Measurements from ENCODE around the gene AKAP8L.

AKAP8L gene

DNA sequence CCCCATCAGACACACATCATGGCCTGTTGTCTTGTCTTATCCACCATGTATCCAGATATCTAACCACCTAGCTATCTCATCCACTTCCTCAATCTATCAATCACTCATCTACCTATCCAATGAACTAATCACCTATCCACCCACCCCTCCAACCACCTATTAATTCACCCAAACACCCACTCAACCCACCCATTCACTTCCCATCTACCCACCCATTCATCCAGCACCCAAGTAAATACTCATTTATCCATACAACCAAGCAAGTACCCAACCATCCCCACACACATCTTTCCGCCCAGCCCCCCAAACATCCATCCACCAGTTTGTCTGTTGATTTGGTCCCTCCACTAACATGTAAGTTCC lies 31.7 kb upstream of the AKAP8L start:
- no peak overlapping the region for H3K4me3 ChIP-seq (ENCODE audit: low read length)

DNA sequence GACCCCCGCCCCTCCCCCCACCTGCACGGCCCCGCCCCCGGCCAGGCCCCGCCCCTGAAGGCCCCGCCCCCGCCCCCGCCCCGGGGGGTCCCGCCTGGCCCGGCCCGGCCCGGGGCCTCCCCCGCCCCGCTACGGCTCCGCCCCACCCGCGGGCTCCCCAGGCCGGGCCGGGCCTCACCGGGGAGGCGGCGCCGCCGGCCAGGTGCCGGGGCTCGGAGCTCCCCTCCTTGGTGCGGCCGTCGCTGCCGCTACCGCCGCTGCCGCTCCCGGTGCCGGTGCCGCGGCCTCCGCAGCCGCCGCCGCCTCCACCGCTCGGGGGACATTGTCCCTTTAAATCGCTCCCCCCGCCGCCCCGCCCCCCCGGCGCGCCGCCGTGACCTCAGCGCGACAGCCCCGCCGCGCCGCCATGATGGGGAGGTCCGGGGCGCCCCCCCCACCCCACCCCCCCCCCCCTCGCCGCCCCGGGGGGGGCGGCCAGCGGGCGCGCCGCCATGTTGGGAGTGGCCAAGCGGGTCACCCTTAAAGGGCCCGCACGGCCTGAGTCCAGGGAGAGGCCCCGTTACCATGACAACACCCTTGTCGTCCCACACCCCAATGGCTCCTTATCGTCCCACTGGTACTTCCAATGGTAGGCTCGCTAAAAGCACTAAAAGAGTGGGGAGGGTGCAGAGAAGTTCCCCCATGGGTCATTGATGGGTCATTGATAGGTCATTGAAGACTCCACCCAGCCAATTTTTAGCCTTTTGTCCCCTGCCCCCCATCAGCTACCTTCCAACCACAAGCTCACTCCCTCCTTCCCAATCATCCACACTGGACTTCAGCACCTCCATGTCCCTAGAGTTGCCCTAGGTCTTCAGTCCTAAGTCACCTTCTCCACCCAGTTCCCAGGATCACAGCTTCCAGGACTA lies 31.1 kb upstream of the AKAP8L start, which contains the start of gene WIZ:
Gene WIZ (minus strand): TSS at position 337 of the 908 bp plus-strand sequence. CDS start 1,649 bp downstream, outside the sequence.
- peak within 1 kb of the TSS; percentile 43 for H3K4me3 ChIP-seq (ENCODE audit: low read length)
- DNase-seq (ENCODE audit: low read depth, low spot score), result no peak

More for the DNA sequence above, 31.7 kb upstream of the AKAP8L start:
- DNase-seq (ENCODE audit: low read depth, low spot score), result no peak

DNA sequence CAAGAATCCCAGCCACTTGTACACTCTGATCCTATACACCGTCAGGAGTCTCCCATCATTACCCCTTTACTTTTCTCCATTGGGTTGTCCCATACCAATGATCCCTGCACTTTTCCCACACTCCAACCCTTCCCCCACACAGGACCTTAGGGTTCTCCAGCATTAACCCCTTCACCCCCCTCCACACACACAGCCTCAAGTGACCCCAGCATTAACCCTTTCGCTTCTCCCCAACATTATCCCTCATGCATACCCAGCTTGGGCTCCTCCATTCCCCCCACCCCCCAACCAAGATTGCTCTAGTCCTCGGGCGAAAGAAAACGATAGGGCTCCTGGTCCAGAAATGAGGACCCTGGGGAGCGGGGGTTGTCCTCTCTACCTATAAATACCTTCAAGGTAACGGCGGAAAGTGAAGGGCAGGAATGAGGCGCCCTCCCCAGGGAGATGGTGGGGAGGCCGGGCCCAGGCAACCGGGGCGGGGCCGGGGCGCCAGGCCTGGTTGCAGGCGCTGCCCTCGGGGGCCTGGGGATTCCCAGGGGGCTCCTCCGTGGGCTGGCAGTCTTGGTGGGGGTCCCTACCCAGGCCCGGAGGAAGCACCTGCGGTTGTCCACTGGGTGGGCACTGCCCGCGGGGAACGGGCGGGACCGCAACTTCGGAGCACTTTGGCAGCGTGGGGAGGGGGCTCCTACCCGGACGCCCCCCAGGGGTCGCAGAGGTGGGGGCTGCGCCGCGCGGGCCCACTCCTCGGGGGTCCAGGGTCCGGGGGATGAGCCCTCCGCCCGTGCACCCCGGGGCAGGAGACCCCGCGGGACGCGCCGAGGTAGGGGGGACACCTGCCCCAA lies 30.2 kb upstream of the AKAP8L start:
- DNase-seq (ENCODE audit: low read depth, low spot score), result no peak

DNA sequence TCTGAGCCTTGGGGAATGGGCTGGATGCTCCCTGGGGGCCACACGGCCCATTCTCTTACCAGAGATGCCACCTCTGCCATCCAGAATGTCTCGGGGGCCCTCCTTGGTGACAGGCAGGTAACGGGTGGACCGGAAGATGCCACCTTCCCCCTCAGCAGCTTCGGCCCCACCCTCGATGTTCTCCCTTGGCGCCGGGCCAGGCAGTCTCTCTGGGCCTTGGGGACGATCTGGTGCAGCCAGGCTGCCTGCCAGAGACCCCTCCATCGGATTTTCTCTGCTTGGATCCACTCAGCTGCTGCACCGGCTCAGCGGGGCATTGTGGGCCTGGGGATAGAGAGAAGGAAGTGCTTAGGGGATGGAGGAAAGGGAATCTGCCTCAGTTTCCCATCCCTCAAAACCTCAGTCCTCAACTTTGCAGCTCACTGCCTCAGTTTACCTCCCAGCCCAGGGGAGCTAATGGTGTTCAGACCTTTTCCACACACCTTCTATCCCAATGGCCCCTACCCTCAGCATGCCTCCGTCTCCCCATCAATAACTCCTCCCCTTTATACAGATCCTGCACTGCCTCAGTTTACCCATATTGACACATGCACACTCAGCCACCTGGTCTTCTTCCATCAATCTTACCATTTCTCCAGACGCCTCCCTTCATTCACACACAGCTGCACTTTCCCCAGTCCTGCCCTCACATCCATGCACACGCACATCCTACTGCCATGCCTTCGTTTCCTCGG lies 29.4 kb upstream of the AKAP8L start:
- no peak overlapping the region for H3K4me3 ChIP-seq (ENCODE audit: low read length)
- no peak for DNase-seq (ENCODE audit: low read depth, low spot score)

More for the DNA sequence above, 30.2 kb upstream of the AKAP8L start:
- peak overlapping the region; percentile 43 for H3K4me3 ChIP-seq (ENCODE audit: low read length)

DNA sequence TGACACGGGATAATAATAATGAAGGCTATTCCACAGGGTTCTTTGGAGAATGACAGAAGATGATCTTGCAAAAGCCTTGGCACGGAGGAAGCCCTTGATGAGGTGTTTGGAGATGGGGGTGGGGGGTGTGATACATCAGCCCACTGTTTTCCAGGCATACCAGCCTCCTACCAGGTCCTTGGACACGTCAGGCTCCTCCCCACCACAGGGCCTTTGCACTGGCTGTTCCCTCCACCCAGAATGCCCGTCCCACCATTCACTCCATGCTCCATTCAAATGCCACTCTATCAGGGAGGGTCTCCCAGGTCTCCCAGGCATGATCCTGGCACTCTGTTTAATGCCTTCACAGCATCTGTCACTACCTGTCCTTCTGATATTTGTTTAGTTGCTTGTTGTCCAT lies 28.3 kb upstream of the AKAP8L start:
- H3K4me3 ChIP-seq (ENCODE audit: low read length), result no peak overlapping the region
- no peak for DNase-seq (ENCODE audit: low read depth, low spot score)

DNA sequence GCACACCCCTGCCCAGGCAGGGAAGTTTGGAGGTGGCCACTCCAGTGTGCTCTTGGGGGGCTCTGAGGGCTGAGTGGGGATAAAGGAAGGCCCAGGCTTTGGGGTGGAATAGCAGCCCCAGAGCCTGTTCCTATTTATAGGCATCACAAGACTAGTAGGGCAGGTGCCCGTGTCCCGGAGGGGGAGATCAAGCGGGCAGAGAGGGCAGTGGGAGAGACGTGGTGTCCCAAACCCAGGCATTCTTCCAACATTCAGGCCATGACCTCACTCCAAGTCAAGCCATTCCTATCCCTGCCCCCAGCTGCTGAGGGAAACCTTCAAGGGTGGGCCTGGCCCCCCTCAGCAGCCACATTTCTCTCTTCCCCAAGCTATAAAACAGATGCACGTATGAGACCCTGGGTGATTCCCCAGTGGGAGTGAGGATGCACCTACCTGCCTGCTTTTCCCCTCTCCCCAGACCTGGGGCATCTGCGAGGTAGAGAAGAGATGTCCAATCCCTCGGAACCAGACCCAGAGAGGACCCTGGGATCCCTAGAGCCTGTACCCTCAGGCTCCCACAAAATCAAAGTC lies 27.1 kb upstream of the AKAP8L start:
- H3K4me3 ChIP-seq (ENCODE audit: low read length), result no peak overlapping the region
- no peak for DNase-seq (ENCODE audit: low read depth, low spot score)

DNA sequence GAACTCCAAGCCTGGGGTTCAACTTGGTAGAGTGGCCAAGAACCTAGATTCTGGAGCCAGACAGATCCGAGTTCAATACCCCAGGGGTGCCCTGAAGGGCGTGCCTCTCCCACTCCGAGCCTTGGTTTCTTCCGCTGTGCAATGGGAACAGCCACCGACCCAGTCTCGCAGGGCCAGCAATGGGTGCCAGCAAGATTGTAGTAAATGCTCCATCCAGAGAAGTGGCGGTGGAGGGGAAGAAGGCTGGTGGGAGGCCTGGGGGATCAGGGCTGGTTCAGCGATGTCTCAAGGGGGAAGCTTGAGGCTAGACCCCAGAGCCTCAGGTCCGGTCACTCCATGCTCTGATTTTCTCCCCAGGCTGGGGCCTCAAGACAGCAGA lies 26.4 kb upstream of the AKAP8L start:
- no peak for DNase-seq (ENCODE audit: low read depth, low spot score)
- no peak overlapping the region for H3K4me3 ChIP-seq (ENCODE audit: low read length)

DNA sequence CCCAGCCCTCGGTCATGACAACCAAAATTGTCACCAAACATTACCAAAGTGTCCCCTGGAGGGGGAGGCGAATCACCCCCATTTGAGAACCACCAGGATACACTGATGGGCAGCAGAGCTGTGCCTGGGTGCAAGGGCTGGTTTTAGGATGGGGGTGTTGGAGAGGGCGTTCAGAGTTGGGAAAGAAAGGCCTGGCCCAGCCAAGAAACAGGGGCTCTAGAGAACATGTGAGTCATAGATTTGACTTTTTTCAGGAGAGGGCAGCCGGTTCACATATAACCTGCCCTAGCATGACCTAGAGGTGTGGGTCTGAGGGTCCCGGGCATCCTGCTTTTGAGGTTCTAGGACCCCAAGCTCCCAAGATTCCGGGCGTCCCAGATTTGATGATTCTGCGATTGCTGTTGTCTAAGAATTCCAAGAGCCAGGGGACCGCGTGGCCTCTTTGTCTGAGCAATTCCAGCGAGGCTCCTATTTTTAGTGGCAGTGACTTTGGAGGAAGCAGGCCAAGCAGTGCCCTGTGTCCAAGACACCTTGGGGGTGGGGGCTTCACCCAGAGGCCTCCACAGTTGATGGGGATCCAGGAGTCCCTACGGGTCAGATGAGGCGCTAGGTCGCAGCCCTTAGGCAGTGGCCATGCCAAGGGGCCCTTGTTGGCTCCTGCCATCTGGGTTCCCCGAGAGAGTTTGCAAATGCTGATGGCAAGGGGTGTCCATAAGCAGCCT lies 25.9 kb upstream of the AKAP8L start:
- H3K4me3 ChIP-seq (ENCODE audit: low read length), result no peak overlapping the region
- no peak for DNase-seq (ENCODE audit: low read depth, low spot score)

DNA sequence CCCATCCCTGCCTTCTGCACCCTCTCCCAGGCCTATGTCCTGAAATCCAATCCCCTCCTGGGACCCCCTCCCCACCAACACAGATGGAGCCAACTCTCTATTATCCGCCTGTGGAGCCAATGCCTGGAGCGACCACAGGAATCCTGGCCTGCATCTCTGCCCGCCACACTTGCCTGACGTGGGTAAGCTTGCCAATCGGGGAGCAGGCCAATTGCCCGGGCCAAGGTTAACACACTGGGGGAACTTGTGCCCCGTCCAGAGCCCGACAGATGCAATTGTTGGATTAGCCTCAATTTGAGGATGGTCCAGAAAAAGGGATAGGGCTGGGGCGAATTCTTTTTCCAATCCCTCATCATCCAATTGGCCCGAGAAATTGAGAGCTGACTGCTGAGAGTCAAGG lies 25.1 kb upstream of the AKAP8L start:
- no peak overlapping the region for H3K4me3 ChIP-seq (ENCODE audit: low read length)
- no peak for DNase-seq (ENCODE audit: low read depth, low spot score)

DNA sequence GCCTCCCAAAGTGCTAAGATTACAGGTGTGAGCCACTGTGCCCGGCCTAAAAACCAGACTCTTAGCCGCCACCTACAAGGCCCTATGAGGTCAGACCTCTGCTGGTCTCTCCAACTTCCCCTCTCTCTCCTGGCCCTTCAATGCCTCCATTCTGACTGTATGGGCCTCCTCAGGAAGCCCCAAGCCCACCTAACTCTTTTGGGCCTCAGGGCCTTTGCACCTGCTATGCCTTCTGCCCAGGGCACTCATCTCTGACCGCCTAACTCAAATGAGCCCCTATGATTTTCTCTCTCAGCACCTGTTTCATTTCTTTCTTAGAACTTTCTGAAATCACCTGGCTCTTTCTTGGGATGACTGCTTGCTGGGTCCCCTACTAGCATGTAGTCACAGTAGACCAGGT lies 24.5 kb upstream of the AKAP8L start:
- no peak for DNase-seq (ENCODE audit: low read depth, low spot score)
- H3K4me3 ChIP-seq (ENCODE audit: low read length), result no peak overlapping the region

DNA sequence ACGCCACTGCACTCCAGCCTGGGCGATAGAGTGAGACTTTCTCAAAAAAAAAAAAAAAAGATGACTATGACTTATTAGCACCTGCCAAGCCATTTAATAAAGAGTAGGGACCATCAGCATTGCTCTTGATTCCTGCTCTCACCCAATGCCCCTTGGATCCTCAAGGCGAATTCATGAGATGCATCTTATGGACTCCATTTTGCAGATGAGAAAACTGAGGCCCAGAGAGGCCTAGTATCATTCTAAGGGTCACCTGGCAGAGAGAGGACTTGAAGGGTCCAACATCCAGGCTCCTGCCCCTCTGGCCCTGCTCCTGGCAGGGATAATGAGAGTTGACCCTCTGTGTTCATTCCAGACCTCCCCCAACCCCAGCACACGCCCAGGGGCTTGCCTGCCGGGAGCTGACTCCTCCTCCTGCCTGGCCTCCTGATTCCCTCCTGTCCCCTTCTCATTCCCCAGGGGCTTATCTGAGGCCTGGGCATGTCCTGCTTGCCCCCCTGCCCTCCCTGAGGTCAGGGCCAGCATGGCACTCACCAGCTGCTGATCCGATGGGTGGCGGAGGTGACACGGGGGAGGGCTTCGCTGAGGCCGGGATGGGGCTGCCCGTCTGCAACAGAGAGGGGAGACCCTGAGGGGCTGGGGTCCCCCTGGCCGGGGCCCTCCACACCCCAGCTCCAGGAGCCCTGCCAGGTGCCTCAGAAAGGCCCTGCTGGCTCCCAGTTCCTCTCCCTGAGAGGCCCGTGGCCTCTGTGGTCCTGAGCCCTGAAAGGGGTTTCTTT lies 23.5 kb upstream of the AKAP8L start:
- H3K4me3 ChIP-seq (ENCODE audit: low read length), result no peak overlapping the region
- DNase-seq (ENCODE audit: low read depth, low spot score), result no peak

DNA sequence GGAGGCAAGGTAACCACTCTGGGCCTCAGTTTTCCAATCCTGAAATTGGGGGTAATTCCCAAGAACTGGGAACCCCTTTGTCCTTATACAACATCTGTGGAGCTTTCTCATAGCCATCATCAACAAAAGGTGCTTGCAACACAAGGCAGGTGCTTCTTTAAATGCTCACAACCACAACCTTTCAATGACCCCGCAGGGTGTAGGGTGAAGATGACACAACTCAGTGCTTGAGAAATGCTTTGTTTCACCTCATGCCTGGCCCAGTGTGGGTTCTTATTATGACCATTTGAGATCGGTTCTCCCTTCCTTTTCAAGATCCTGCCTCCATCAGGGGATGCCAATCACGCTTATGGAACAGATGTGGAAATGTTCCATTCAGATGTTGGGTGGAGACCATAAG lies 22.5 kb upstream of the AKAP8L start:
- H3K4me3 ChIP-seq (ENCODE audit: low read length), result no peak overlapping the region
- no peak for DNase-seq (ENCODE audit: low read depth, low spot score)

DNA sequence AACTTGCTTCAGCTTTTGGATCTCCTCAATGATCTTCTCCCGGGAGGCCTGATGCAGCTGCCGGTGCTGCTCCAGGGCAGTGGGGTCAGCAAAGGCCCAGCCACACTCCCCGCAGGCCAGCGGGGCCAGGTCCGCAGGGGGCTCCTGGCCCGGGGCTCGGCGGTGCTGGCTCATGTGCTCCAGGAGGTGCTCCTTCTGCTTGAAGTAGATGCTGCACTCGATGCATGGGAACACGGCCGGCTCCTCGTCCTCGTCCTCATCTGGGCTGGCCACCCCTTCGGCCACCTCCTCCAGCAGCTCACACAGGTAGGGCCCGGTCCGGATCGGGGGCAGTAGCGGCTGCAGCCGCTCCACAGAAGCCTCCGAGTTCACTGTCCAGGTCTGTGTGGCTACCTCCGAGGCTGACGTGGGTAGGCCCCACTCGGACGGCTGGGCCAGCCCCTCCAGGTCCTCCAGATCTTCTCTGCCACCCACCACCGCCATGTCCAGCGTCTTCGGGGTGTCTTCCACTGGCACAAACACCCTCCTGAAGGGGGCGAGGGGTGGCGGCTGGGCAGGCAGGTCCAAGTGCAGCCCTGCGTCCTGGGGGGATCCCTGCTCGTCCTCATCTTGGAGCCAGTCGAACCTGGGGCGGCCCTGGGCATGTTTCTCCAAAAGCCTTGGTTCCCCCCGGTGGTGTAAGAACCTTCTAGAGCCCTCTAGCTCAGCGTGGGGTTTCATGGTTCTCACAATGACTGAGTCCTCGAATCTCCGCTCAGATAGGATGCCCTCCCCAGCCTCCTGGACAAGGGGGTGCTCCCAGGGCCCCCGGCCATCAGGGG lies 21.2 kb upstream of the AKAP8L start:
- no peak for DNase-seq (ENCODE audit: low read depth, low spot score)
- no peak overlapping the region for H3K4me3 ChIP-seq (ENCODE audit: low read length)

DNA sequence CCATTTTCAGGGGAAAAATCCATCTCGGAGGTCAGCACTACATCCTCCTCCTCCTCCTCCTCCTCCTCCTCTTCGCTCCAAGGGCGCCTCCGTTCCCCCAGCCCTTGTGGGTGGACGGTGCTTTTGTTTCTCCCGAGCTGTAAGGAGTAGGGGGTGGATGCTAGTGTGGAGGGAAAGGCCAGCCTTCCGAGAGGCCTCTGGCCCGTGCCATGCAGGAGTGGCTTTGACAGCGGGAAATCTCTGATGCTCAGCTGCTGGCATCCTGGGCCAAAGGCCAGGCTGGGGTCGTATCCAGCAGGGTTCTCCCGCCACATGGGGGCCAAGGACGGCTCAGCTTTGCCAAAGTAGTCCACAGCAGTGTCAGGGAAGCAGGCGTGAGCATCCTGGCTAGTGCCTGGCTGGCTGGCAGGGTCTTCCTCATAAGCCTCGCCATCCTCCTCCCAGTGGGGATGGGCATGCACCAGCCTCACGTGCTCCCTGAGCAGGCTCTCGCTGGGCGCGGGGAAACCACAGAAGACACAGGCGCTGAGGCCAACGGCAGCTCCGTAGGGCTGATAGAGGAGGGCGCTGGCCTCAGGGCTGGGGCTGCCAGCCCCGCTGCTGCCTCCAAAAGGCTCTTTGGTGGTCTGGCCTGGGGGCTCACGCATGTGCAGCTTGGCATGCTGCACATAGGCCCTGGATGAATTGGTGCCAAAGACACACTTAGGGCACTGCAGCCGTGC lies 20.5 kb upstream of the AKAP8L start:
- H3K4me3 ChIP-seq (ENCODE audit: low read length), result no peak overlapping the region
- no peak for DNase-seq (ENCODE audit: low read depth, low spot score)

DNA sequence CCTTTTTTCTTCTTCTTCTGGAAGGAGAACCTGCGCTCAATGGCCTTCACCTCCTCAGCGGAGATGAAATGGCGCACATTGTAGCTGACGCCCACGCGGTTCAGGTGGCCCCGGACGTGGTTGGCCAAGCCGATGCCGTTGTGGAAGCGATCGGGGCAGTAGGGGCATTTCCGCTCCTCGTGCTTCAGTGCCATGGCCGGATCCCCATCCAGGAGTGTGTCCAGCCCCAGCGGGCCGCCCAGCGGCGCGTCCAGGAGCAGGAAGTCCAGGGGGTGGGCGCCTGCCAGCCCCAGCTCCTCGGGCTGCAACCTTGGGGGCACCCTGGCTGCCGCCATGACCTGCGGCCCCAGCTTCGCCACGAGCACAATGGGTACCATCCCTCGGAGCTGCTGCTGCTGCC lies 19.8 kb upstream of the AKAP8L start:
- no peak overlapping the region for H3K4me3 ChIP-seq (ENCODE audit: low read length)
- DNase-seq (ENCODE audit: low read depth, low spot score), result no peak

DNA sequence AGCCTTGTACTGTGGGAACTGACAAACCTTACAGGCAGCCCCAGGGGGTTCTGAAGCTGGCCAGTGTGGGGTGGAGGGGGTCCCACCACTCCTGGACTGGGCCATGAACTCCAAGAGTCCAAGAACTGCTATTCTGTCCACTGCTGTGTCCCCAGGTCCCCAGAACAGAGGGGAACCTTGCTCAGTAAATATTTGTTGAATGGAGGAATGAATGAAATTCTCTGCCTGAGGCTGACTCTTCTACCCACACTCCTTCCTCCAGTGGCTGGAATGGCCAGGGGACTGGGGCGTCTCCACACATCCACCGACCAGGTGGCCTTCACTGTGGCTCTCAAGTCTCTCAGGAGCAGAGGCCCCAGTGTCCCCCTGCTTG lies 19.3 kb upstream of the AKAP8L start:
- H3K4me3 ChIP-seq (ENCODE audit: low read length), result no peak overlapping the region
- no peak for DNase-seq (ENCODE audit: low read depth, low spot score)
